GM21381 (cell line): ENCODE results near the gene APOF.
"Not testable (repeated sequence)": the region's sequence is repeated elsewhere in the genome, so short reads cannot be mapped to it uniquely, and the experiment has no call there.

Experiments
- ATAC-seq: cut with Tn5 transposase; IDR thresholded peaks from one replicate; pipeline ENCODE4 v1.9.1; 2021; ENCODE audit warnings: mild to moderate bottlenecking, moderate library complexity; ENCODE audit not compliant: unreplicated experiment

APOF gene

DNA sequence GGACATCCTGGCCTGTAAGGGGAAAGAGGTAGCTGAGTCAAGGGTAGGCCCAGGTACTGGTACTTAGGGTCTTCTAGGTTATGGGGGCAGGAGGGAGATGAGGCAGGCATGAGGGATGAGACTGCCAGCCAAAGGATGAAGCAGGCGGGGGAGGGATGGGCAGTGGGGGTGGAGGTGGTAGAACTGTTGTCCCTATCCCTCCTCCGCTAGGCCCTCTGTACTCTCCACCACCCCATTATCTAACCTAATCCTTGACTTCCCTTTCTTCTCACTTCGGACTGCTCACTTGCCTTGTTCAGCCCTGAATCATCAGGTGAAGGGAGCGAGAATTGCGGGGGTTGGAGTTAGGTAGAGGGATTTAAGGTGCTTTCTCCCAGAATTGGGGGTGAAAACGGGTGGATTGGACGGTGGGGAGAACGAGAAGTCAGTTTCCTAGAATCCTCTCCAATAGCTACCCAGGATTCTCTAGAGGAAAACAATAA lies 29.4 kb downstream of the APOF start:
- no peak for ATAC-seq

DNA sequence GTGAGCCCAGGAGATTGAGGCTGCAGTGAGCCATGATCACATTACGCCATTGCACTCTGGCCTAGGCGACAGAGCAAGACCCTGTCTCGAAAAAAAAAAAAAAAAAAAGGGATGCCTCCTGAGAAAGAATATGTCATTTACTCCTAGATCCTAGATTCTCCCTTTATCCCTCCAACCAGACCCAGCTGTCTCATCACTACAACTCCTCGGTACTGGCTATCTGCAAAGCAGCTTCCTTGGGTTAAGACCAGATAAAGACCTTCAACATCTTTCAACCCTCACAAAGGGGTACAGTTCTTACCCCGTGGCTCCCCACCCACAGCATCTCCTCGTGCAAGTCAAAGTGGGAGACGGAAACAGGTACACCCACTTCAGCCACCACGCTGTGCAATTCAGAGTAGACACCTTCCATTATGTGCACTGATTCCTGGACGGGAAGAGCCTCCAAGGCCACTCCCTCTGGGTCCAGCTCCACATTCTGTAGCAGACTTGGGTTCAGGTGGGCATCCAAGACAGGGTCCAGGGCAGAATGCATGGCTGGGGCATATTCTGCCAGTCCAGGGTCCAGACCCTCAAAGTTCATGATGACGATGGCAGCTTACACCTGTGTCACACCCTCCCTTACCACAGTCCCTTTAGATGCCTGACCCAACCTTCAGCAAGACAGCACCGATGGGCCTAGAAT lies 30.0 kb downstream of the APOF start:
- no peak for ATAC-seq

DNA sequence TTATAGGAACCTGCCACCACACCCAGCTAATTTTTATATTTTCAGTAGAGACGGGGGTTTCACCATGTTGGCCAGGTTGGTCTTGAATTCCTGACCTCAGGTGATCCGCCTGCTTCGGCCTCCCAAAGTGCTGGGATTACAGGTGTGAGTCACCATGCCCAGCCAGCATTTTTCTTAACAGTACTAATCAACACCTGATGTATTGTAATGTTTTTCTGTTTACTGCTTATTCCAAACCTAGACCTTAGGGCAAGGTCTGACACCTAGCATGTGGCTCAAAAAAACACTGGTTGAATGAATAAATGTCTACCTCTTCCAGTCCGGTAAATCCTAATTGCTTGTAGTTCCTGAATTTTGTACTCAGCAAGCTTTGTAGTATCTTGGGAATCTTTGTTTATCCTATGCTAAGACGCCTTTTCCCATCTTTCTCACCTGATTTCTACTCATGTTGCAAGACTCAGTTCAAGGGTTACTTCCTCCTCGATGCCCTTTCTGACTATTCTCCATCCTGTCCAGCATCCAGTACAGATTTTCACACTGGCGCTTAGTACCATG lies 31.6 kb downstream of the APOF start:
- ATAC-seq, result no peak

DNA sequence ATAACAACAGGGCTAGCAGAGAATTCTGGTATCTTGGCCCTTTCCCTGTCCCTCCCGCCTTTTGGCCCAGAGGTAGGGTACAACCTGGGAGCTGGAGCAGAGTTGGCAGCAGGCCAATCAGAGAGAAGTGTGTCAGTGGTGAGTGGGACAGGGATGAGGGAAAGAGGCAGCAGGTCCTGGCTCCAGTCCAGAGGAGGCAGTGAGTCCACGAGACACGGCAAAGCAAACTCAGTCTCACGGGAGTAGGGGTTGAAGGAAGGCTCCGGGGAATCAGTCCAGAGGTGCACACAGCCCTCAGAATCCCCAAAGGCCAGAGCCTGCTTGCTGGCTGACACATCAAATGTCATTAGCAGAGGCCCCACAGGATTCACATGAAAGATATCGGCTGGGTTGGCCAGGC lies 36.1 kb downstream of the APOF start:
- ATAC-seq, result no peak

DNA sequence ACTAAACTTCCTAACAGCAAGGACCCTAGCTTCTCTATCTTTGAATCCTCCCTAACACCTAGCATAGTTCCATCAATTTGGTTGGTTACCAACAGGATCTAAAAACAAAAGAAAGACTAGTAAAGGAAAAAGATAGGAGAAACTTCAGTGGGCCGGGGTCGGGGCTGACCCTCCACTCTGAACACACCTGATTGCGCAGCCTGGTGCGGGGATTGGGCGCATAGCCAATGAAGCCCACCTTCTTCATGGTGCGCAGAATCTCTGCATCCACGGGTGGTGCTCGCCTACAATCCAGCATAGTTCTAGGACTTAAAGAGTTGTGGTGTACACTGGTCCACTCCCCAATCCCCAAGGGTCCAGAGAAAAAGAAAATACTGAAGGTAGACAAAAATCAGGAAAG lies 36.5 kb downstream of the APOF start:
- ATAC-seq, result no peak

DNA sequence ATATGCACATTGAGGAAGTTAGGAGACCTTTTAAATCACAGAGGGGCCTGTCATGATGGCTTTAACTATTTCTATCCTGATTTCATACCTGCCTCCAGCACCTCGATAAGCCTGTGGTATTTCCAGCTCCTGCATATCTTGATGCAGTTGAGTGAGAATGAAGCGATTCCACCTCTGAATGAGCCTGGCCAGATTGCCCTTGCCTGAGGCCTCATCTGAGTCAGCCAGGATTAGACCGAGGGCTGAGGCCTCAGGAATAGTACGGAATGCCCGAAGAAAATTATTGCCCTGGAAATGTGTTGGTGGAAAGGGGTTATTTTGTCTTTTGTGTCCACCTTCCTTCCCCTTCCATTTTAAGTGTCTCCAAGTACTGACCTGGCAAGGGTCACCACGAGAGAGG lies 38.5 kb downstream of the APOF start:
- ATAC-seq, result no peak

DNA sequence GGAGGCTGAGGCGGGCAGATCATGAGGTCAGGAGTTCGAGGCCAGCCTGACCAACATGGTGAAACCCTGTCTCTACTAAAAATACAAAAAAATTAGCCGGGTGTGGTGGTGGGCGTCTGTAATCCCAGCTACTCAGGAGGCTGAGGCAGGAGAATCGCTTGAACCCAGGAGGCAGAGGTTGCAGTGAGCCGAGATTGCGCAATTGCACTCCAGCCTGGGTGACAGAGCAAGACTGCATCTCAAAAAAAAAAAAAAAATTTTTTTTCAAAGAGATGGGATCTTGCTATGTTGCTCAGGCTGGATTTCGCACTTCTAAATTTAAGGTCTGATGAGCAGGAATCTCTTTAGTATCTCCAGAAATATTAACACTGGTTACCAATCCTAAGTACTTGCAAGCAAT lies 41.0 kb downstream of the APOF start:
- not testable (repeated sequence) for ATAC-seq

DNA sequence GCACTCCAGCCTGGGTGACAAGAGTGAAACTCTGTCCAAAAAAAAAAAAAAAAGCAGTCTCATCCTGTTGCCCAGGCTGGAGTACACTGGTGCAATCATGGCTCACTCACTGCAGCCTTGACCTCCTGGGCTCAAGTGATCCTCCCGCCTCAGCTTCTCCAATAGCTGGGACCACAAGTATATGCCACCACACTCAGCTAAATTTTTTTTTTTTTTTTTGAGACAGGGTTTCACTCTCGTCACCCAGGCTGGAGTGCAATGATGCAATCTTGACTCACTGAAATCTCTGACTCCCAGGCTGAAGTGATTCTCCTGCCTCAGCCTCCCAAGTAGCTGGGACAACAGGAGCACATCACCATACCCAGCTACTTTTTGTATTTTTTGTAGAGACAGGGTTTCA lies 41.6 kb downstream of the APOF start:
- no peak for ATAC-seq

DNA sequence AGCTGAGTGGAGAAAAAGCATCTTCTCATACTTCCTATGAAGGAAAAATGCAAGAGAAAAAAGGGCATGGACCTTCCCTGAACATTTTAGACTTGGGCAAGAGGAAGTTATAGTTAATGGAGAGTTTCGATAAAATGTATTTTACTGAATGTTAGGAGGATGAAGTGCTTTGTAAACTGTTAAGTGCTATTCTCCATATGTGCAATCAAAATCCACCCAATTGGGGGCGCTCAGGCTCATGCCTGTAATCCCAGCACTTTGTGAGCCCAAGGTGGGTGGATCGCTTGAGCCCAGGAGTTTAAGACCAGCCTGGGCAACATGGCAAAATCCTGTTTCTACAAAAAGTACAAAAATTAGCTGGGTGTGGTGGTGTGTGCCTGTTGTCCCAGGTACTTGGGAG lies 45.0 kb downstream of the APOF start:
- ATAC-seq, result no peak

DNA sequence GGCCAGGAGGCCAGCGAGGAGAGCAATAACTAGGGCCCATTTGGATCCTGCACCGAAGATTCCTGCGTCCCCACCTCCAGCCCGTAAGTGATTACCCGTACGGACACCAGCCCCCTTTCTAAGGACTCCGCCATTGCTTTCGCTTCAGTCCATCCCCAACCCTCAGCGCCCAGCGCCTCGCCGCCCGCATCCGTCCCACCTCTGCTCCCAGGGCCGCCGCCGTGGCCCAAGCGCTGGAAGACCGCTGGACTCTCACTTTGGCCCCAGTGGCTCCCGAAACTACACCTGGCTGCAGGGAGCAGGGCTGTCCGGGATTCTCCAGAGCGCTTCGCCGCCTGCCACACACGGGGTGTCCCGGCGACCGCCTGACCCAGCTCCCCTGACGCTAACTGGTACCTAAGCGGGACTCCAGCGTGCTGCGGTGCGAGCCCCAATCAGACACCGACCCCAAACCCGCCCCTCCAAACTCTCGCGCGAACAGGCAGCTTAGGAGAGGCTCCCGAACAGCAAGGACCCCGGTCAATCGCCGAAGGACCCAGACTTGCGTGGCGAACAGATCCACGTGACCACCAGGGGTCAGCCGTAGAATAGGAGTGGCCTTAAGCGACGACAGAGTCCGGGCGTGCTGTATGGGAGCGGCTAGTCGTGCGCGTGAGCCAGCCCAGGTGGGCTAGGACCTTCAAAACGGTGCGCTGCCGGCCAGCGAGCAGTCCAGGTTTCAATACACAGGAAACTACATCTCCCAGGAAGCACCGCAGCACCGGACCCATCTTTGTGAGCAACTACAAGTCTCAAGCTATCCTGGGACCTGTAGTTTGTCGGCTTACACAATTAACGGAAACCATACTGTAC lies 46.8 kb downstream of the APOF start, which contains the start of gene CNPY2:
CNPY2 (minus strand) TSS at position 367 of the 852 bp plus-strand sequence. CDS start 771 bp downstream, outside the sequence.
- ATAC-seq, result peak; percentile 90

DNA sequence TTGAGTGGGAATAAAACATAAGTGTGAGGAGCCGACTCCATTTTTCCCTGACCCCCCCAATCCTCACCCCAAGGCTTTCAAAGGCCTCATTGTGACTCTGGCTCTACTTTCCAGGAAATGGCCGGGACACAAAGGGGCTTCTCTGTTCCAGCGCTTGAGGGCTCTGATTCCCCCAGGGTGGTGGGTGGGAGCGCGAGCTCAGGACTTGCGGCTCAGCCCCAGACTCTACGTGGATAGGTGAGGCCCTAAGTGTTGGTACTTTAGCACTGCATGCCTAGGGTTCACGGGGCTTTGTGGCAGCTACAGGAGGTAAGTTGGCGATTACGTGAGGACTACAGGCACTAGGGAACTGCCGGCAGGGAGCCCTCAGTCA lies 47.4 kb downstream of the APOF start:
- no peak for ATAC-seq

DNA sequence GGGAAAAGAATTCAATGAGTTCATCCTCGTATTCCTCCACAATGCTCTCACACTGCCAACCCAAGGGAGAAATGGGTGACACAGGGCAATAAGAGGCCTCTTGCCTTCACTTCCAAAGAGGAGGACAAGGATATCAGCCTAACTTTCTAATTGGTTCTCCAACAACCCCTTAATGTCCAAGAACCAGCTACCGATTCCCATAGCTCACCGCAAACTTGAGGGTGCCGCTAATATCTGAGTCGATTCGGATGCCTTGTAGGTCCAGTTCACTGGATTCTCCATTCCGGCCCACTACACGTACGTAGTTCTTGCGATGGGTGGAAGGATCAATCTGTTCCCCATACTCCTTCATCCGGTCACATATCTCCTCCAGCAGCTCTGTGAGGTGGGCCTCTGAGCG lies 51.7 kb downstream of the APOF start:
- ATAC-seq, result no peak
